ENCODE results near the gene EHD4. TPM values are rescaled to one million over a fixed set of nuclear protein-coding genes. Genes with fewer than 3 reads are reported as not detected.

EHD4 gene
- total and polyA plus RNA-seq, 2 donors (not counting 3 experiments of a cell fraction or from before 2014, with no cell fraction given) = 96.7 to 128 TPM

DNA sequence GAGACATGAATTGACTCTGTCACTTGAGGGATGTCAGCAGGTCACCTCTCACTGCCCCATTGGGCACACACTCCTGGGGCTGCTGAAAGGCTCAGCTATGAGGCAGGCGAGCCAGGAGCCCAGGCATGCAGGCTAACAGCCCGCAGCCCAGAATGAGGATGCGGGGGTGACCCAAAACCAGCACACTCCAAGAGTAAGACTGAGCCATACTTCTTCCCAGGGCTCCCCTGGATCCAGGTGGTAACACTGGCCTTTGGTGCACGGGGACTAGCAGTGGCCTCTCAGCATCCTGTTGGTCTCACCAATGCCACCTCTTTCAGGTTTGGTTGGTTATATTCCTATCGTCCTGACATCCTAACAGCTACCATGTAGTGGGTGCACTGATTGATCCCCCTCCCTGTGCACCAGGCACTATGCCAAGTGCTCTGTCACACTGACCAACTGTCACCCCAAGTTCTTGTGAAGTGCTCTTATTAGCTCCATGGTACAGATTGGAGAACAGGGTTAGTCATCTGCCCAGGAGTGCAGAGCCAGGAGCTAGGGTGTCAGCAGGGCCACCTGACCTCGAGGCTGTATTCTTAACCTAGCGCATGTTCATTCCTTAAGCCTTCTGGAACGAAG is 53.7 kb downstream of the EHD4 start:
- Histone ChIP-seq H3K4me3 (replicated peaks in 1 of 3; ENCODE audit: insufficient read depth in 1 of 3, low read depth in 1 of 3, low read length in 3 of 3) (no peak overlapping the region), H3K27ac (ENCODE audit: insufficient read depth, low read depth, low read length) (peak overlapping the region; percentile 4), H3K9me3 (replicated peaks; ENCODE audit: control insufficient read depth, insufficient read depth, low read length) (no peaks in the 10 kb centered on the region), H3K27me3 (ENCODE audit: control insufficient read depth in 2 of 2, insufficient read depth in 2 of 2, low read length in 2 of 2) (no peaks in the 10 kb centered on the region), H3K9ac (replicated peaks; ENCODE audit: extremely low read depth, insufficient read depth, low read length) (no peak overlapping the region), H3K4me2 (ENCODE audit: insufficient read depth, low read length) (no peak overlapping the region), H3K36me3 (ENCODE audit: control insufficient read depth in 2 of 2, extremely low read depth in 1 of 2, insufficient read depth in 2 of 2, low read length in 2 of 2) (peaks cover 30 to 38% of the 10 kb centered on the region in 2 experiments), H3K9me1 (replicated peaks; ENCODE audit: control insufficient read depth, extremely low read depth, insufficient read depth, low read length) (no peaks in the 10 kb centered on the region), H2AFZ (ENCODE audit: low read depth, low read length) (no peak overlapping the region), H4K20me1 (replicated peaks; ENCODE audit: control insufficient read depth, extremely low read depth, insufficient read depth, low read length) (no peaks in the 10 kb centered on the region), H3K4me1 (ENCODE audit: control insufficient read depth, extremely low read depth, insufficient read depth, low read length) (peaks cover 48% of the 10 kb centered on the region), H3K79me2 (ENCODE audit: control insufficient read depth, insufficient read depth, low read length) (peaks cover 91% of the 10 kb centered on the region)
- dilution Hi-C loops (cut with MboI; ENCODE audit: extremely low pct_ligation_motif_present, low sequenced_read_pairs) = no loop called here
- DNase-seq (ENCODE audit: low read depth, low spot score) (no peak), FAIRE-seq (no peak)
- POLR2A ChIA-PET = no interaction called here
- TF ChIP-seq, protein P1, sequence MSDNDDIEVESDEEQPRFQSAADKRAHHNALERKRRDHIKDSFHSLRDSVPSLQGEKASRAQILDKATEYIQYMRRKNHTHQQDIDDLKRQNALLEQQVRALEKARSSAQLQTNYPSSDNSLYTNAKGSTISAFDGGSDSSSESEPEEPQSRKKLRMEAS (IDR thresholded peaks at IDR 0.05; ENCODE audit: insufficient read depth, insufficient read length) = no peak
- TF ChIP-seq POLR2A (IDR thresholded peaks at IDR 0.05; ENCODE audit: low read depth, low read length) = peak; percentile 16
- TF ChIP-seq MYC (IDR thresholded peaks at IDR 0.05; ENCODE audit: low read depth, low read length) = no peak
- TF ChIP-seq, protein P2, sequence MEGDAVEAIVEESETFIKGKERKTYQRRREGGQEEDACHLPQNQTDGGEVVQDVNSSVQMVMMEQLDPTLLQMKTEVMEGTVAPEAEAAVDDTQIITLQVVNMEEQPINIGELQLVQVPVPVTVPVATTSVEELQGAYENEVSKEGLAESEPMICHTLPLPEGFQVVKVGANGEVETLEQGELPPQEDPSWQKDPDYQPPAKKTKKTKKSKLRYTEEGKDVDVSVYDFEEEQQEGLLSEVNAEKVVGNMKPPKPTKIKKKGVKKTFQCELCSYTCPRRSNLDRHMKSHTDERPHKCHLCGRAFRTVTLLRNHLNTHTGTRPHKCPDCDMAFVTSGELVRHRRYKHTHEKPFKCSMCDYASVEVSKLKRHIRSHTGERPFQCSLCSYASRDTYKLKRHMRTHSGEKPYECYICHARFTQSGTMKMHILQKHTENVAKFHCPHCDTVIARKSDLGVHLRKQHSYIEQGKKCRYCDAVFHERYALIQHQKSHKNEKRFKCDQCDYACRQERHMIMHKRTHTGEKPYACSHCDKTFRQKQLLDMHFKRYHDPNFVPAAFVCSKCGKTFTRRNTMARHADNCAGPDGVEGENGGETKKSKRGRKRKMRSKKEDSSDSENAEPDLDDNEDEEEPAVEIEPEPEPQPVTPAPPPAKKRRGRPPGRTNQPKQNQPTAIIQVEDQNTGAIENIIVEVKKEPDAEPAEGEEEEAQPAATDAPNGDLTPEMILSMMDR (IDR thresholded peaks at IDR 0.05; ENCODE audit: extremely low read depth in 1 of 2, insufficient read depth in 1 of 2, low read depth in 1 of 2, low read length in 2 of 2) = no peak
- no peak for TF ChIP-seq GATA2 (IDR thresholded peaks at IDR 0.05; ENCODE audit: insufficient read depth, insufficient read length, low read depth, low read length)
- peak; percentile 19 for TF ChIP-seq POLR2AphosphoS5 (IDR thresholded peaks at IDR 0.05; ENCODE audit: insufficient read depth, low read depth, low read length)
- no peak for TF ChIP-seq EZH2 (IDR thresholded peaks at IDR 0.05; ENCODE audit: borderline replicate concordance, low read depth, low read length, severe bottlenecking)
- CTCF ChIA-PET = interaction anchor here (1.0 to 1.5 kb wide), 4 partner anchors 10 to 20 kb away, joined by 3 to 4 read pairs (median 3); no protein-coding TSS in a partner anchor
- BruUV-seq (replicated peaks) = no TSS peak
- intact Hi-C loops (cut with micrococcal nuclease) = loop anchor here (10.0 kb wide), 1 partner anchor 136 kb away; no protein-coding TSS in a partner anchor
